ENCODE data around the gene ZNF711. TPM values are rescaled to one million over a fixed set of nuclear protein-coding genes. Genes with fewer than 3 reads are reported as not detected.
A peak's percentile ranks its signal among the peaks of the same experiment; 100 is the strongest.

The ZNF711 gene
- polyA plus RNA-seq, 1 donor (not counting 4 experiments of a cell fraction or from before 2014, with no cell fraction given): 2.9 TPM

DNA sequence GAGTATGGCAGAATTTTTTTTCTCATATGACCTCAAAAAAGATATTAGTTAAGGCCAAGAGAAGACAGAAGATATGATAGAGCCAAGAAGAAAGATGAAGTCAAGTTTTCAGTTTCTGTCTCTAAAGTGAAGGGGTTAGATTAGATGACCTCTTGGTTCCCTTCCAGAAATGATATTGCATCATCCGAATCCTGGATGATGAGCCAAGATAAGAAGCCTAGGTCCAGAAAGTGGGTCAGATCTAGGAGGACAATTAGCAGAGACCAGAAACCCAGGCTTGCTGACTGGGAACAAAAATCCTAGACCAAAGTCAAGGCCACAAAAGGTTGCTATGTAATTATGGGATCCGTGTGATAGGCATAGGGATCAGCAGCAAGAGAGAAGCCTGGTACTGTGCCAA lies 20.4 kb upstream of the ZNF711 start:
- H3K9ac ChIP-seq (ENCODE audit: control insufficient read depth, extremely low read depth, insufficient read depth, low read length): no peak overlapping the region
- TF ChIP-seq, protein P1, sequence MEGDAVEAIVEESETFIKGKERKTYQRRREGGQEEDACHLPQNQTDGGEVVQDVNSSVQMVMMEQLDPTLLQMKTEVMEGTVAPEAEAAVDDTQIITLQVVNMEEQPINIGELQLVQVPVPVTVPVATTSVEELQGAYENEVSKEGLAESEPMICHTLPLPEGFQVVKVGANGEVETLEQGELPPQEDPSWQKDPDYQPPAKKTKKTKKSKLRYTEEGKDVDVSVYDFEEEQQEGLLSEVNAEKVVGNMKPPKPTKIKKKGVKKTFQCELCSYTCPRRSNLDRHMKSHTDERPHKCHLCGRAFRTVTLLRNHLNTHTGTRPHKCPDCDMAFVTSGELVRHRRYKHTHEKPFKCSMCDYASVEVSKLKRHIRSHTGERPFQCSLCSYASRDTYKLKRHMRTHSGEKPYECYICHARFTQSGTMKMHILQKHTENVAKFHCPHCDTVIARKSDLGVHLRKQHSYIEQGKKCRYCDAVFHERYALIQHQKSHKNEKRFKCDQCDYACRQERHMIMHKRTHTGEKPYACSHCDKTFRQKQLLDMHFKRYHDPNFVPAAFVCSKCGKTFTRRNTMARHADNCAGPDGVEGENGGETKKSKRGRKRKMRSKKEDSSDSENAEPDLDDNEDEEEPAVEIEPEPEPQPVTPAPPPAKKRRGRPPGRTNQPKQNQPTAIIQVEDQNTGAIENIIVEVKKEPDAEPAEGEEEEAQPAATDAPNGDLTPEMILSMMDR (optimal IDR thresholded peaks at IDR 0.05 in 1 of 3, IDR thresholded peaks at IDR 0.05 in 1 of 3, conservative IDR thresholded peaks at IDR 0.05 in 1 of 3; ENCODE audit: extremely low read depth in 1 of 3, insufficient read depth in 2 of 3, low read length in 3 of 3): no peak
- TF ChIP-seq EZH2 (IDR thresholded peaks at IDR 0.05; ENCODE audit: low read length): no peak
- DNase-seq (ENCODE audit: low read depth, low spot score) (no peak), FAIRE-seq (no peak)
- no peaks in the 10 kb centered on the region for H3K4me1 ChIP-seq (ENCODE audit: control insufficient read depth, extremely low read depth, insufficient read depth, low read length)
- no peaks in the 10 kb centered on the region for H3K79me2 ChIP-seq (ENCODE audit: control insufficient read depth, insufficient read depth, low read length)
- dilution Hi-C loops (cut with MboI; ENCODE audit: extremely low pct_ligation_motif_present, low sequenced_read_pairs): no loop called here
- no peak overlapping the region for H2AFZ ChIP-seq (ENCODE audit: control insufficient read depth, low read length)
- H3K36me3 ChIP-seq (ENCODE audit: control insufficient read depth in 2 of 2, extremely low read depth in 1 of 2, insufficient read depth in 2 of 2, low read length in 2 of 2): no peaks in the 10 kb centered on the region
- no peaks in the 10 kb centered on the region for H3K9me1 ChIP-seq (ENCODE audit: control insufficient read depth, extremely low read depth, insufficient read depth, low read length)
- no peak overlapping the region for H3K4me2 ChIP-seq (ENCODE audit: control insufficient read depth, extremely low read depth, insufficient read depth, low read depth, low read length)
- no peak overlapping the region for H3K4me3 ChIP-seq (ENCODE audit: control insufficient read depth in 2 of 3, extremely low read depth in 1 of 3, insufficient read depth in 2 of 3, low read depth in 1 of 3, low read length in 3 of 3)
- H3K27me3 ChIP-seq (ENCODE audit: control insufficient read depth, extremely low read depth, insufficient read depth, low read length): no peaks in the 10 kb centered on the region
- H4K20me1 ChIP-seq (ENCODE audit: control insufficient read depth, extremely low read depth, insufficient read depth, low read length): no peaks in the 10 kb centered on the region
- no peak overlapping the region for H3K27ac ChIP-seq (ENCODE audit: control insufficient read depth, insufficient read depth, low read length)
- H3K9me3 ChIP-seq (ENCODE audit: control insufficient read depth, low read depth, low read length): no peaks in the 10 kb centered on the region

DNA sequence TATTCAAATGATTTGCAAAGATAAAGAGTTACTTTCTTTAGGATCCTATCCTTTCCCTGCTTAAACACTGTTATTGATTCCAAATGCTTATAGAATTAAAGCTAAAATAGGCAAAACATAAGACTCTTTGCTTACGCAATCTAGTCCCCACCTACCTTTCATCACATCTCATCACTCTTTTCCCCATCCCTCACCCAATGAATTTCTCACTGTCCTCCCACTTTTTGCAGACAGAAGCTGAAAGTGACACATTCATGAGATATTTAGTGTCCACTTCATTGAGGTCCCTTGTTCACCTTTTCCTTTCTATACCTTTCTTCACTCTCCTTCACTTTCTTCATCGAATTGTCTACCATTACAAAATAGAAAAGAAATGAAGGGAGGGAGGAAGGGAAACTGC lies 636 bp upstream of the ZNF711 start:
- H3K36me3 ChIP-seq (ENCODE audit: control insufficient read depth in 2 of 2, extremely low read depth in 1 of 2, insufficient read depth in 2 of 2, low read length in 2 of 2): no peaks in the 10 kb centered on the region
- no peaks in the 10 kb centered on the region for H3K9me3 ChIP-seq (ENCODE audit: control insufficient read depth, low read depth, low read length)
- peak overlapping the region in 1 of 3 experiments; percentile 80 for H3K4me3 ChIP-seq (ENCODE audit: control insufficient read depth in 2 of 3, extremely low read depth in 1 of 3, insufficient read depth in 2 of 3, low read depth in 1 of 3, low read length in 3 of 3)
- H3K4me2 ChIP-seq (ENCODE audit: control insufficient read depth, extremely low read depth, insufficient read depth, low read depth, low read length): peak overlapping the region; percentile 76
- TF ChIP-seq EZH2 (IDR thresholded peaks at IDR 0.05; ENCODE audit: low read length): no peak
- TF ChIP-seq, protein P1 (optimal IDR thresholded peaks at IDR 0.05 in 1 of 3, IDR thresholded peaks at IDR 0.05 in 1 of 3, conservative IDR thresholded peaks at IDR 0.05 in 1 of 3; ENCODE audit: extremely low read depth in 1 of 3, insufficient read depth in 2 of 3, low read length in 3 of 3): no peak
- H3K27ac ChIP-seq (ENCODE audit: control insufficient read depth, insufficient read depth, low read length): no peak overlapping the region
- no peak overlapping the region for H3K9ac ChIP-seq (ENCODE audit: control insufficient read depth, extremely low read depth, insufficient read depth, low read length)
- H3K79me2 ChIP-seq (ENCODE audit: control insufficient read depth, insufficient read depth, low read length): no peaks in the 10 kb centered on the region
- H2AFZ ChIP-seq (ENCODE audit: control insufficient read depth, low read length): peak overlapping the region; percentile 33
- no peaks in the 10 kb centered on the region for H4K20me1 ChIP-seq (ENCODE audit: control insufficient read depth, extremely low read depth, insufficient read depth, low read length)
- FAIRE-seq: no peak
- H3K4me1 ChIP-seq (ENCODE audit: control insufficient read depth, extremely low read depth, insufficient read depth, low read length): no peaks in the 10 kb centered on the region
- no peaks in the 10 kb centered on the region for H3K9me1 ChIP-seq (ENCODE audit: control insufficient read depth, extremely low read depth, insufficient read depth, low read length)
- dilution Hi-C loops (cut with MboI; ENCODE audit: extremely low pct_ligation_motif_present, low sequenced_read_pairs): no loop called here
- no peaks in the 10 kb centered on the region for H3K27me3 ChIP-seq (ENCODE audit: control insufficient read depth, extremely low read depth, insufficient read depth, low read length)
- no peak for DNase-seq (ENCODE audit: low read depth, low spot score)
